ENCODE results near the gene VASP. TPM values are rescaled to one million over a fixed set of nuclear protein-coding genes. Genes with fewer than 3 reads are reported as not detected.
A peak's percentile ranks its signal among the peaks of the same experiment; 100 is the strongest.

VASP gene
- total RNA-seq, 1 experiment from 2014 or later, result 43.5 TPM

DNA sequence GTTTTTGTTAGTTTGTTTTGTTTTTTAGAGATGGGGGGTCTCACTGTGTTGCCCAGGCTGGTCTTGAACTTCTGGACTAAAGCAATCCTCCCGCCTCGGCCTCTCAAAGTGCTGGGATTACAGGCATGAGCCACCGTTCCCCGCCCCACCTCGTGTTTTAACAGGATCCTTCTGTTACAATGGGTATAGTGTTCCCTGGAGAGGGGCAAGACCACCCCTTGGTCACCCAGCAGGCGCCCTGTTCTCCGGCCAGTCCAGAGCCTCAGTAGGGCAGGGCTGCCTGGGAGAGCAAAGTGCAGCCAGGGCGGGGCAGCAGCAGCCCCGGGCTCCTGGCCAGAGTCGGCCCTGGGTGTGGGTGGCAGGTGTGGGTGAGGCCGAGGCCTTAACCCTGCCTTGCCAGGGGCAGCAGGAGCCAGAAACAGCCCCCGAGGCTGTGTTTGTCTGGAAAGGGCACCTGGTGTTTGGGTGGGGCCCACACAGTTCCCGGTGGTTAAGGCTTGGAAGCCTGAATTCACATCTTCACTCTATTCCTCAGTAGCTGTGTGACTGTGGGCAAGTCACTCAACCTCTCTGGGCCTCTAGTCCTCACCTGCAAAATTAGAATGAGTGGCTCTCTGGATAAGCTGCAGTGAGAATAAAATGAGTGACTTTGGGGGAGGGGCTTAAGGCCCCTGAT, 7.2 kb downstream of the VASP start:
- DNase-seq (ENCODE audit: low spot score), result no peak

DNA sequence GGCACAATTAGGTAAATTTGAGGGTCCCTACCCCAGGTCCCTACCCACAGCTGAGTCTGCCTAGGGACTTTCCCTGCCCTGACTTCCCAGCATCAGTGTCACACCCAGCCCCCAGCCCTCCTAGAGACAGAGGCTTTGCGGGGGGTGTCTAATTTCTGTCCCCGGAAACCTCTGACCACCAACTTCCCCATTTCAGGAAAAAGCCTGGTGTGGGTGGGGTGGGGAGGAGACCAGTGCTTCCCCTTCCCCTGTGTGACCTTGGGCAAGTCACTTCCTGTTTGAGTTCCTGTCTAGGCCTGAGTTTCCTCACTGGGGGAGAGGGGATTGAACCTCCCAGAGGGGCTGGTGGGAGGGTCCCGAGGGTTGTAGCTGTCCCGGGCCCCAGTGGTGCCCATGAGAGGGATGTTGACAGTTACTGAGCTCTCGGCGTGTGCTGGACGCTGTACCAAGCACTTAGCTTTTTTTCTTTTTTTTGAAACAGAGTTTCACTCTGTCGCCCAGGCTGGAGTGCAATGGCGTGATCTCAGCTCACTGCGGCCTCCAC, 7.9 kb downstream of the VASP start:
- DNase-seq (ENCODE audit: low spot score), result no peak

DNA sequence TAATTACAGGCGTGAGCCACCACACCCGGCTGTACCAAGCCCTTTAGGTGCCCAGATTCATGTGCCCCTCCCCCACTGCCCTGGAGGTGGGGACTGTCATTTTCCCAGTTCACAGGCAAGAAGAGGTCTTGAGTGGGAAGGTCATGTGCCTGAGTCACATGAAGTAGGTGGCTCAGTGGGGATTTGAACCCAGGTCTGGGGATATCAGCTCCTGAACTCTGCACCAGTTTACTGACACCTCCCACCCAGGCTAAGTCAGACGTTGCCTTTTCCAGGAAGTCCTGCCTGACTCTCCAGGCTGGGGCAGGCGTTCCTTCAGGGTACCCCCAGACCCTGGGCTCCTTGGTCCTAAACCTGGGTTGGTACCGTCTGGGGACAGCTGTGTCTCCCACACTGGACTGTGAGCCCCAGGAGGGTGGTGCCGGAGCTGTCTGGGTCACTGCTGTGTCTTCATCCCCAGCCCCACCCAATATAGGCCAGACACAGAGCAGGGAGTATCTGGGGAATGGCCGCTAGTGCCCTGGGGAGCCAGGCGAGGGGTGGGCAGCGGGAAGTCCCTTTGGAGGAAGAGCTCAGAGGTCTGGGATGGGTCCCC, 8.6 kb downstream of the VASP start:
- DNase-seq (ENCODE audit: low spot score), result no peak

DNA sequence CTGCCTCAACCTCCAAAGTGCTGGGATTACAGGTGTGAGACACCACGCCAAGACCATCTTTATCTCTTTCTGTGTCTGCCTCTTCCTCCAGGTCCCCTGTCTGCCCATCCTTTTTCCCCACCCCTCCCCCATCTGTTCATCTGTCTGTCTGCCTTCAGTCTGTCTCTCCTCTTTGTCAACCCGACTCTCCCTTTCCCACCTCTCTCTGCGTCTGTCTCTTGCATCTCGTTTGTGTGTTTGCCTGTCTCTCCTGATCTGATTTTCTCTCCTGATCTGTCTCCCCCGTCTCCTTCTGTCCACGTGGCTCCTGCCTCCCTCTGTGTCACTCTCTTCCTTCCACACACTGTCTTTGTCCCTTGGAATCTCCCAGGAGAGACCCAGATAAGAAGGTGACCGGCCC, 10.0 kb downstream of the VASP start:
- DNase-seq (ENCODE audit: low spot score), result no peak

DNA sequence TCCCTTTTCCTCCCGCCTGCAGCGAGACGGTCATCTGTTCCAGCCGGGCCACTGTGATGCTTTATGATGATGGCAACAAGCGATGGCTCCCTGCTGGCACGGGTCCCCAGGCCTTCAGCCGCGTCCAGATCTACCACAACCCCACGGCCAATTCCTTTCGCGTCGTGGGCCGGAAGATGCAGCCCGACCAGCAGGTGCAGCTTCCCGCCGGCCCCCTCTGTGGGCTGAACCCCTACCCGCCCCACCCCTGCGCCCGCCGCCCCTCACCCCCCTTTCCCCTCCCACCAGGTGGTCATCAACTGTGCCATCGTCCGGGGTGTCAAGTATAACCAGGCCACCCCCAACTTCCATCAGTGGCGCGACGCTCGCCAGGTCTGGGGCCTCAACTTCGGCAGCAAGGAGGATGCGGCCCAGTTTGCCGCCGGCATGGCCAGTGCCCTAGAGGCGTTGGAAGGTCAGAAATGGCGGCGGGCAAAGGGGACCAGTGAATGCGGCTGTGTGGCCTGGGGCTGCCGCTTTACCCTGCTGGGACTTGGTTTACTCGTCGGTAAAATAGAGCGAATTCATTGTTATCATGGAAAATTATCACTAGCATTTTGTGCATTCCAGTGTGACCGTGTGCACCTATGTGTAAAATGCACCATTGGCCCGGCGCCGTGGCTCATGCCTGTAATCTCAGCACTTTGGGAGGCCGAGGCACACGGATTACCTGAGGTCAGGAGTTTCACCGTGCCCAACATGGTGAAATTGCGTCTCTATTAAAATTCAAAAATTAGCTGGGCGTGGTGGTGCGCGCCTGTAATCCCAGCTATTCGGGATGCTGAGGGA, 10.6 kb downstream of the VASP start:
- no peak for DNase-seq (ENCODE audit: low spot score)

DNA sequence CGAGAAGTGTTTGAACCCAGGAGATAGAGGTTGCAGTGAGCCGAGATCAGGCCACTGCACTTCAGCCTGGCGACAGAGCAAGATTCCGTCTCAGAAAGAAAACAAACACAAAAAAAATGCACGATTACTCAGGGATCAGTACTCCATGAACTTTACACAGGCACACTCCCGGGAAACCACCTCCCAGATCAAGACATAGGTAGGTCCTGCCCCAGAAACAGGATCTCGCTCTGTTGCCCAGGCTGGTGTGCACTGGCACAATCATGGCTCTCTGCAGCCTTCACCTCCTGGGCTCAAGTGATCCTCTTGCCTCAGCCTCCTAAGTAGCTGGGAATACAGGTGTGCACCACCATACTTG, 11.2 kb downstream of the VASP start:
- no peak for DNase-seq (ENCODE audit: low spot score)

DNA sequence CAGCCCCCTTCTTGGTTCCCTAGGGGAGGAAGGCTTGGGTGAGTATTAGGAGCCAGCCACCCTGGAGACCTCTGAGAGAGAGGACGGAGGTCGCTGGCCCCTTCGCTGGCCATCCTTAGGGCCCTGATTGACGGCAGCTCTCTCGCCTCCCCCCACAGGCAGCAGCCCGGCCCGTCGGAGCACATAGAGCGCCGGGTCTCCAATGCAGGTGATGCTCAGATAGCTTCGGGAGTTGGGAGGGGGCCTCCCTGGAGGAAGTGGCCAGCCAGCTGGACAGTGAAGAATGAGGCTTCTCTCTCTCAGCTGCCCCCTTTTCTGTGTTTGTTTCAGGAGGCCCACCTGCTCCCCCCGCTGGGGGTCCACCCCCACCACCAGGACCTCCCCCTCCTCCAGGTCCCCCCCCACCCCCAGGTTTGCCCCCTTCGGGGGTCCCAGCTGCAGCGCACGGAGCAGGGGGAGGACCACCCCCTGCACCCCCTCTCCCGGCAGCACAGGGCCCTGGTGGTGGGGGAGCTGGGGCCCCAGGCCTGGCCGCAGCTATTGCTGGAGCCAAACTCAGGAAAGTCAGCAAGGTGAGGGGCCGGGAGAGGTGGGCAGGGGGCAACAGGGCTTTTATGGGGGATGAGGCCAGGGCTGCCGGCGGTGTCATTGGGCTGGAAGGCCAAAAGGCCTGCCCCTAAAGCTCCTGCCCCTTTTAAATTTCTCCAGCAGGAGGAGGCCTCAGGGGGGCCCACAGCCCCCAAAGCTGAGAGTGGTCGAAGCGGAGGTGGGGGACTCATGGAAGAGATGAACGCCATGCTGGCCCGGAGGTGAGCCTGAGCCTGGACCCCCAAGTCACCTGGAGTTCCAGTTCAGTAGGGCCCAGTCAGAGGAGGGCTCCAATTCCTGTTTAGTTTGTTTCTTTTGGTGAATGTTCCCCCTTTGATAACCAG, 15.0 kb downstream of the VASP start:
- DNase-seq (ENCODE audit: low spot score), result no peak

DNA sequence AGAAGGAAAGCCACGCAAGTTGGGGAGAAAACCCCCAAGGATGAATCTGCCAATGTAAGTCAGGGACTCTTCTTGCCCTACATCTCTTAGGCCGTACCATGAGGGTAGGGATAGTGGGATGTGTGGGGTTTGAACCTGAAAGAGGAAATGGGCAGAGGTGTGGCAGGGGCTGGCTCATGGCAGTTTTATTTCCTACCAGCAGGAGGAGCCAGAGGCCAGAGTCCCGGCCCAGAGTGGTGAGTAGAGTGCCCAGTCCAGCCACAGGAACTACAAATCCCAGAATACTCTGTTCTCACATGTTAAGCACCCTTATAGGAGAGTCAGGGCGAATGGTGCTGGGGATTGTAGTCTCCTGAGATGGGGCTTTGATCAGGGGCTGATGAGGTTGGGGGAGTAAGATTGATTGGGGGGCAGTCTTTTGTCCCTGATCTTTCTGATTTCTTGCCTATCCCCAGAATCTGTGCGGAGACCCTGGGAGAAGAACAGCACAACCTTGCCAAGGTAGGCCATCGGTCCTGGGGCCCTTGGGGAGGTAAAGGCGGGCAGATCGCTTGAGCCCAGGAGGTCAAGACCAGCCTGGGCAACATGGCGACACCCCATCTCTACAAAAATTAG, 16.5 kb downstream of the VASP start:
- DNase-seq (ENCODE audit: low spot score), result peak; percentile 71

DNA sequence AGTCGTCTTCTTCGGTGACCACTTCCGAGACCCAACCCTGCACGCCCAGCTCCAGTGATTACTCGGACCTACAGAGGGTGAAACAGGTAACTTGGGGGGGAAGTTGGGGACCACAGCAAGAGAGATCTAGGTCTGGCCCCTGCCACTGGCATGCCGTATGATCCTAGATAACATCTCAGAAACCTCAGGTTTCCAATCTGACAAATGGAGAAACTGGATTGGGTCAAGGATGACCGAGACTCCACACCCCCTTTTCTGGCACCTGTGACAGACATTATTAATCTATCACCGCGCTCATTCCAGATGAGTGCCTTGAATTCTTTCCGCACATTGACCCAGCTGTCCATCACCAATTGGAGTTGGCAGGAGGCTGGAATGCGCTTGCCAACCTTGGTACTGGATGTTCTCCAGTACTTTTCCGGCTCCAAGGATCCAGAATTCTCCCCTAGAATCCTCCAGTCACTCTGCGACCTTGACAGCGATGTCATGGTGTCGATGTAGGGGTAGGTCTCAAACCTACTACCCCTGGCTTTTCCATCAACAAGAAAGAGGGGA, 17.4 kb downstream of the VASP start:
- no peak for DNase-seq (ENCODE audit: low spot score)

DNA sequence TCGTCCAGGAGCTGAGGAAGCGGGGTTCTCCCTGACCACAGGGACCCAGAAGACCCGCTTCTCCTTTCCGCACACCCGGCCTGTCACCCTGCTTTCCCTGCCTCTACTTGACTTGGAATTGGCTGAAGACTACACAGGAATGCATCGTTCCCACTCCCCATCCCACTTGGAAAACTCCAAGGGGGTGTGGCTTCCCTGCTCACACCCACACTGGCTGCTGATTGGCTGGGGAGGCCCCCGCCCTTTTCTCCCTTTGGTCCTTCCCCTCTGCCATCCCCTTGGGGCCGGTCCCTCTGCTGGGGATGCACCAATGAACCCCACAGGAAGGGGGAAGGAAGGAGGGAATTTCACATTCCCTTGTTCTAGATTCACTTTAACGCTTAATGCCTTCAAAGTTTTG, 18.9 kb downstream of the VASP start:
- DNase-seq (ENCODE audit: low spot score), result peak; percentile 30

DNA sequence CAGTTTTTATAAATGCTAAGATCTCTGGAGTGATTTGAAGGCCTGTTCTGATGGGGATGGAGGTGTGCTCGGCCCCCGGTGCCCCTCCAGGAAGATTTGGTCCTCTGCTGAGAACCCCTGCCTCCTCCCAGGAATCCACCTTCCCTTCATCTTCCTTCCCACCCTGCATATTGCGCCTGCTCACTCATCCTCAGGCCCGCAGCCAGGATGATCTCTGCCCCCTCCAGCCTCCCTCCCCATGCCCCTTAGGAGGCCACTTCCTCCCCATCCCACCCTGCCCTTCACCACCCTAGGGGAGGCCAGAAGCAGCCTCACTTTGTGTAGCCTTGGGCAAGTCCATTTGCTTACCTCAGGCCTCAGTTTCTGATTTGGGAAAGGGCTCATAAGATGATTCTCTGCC, 19.7 kb downstream of the VASP start:
- DNase-seq (ENCODE audit: low spot score), result no peak

DNA sequence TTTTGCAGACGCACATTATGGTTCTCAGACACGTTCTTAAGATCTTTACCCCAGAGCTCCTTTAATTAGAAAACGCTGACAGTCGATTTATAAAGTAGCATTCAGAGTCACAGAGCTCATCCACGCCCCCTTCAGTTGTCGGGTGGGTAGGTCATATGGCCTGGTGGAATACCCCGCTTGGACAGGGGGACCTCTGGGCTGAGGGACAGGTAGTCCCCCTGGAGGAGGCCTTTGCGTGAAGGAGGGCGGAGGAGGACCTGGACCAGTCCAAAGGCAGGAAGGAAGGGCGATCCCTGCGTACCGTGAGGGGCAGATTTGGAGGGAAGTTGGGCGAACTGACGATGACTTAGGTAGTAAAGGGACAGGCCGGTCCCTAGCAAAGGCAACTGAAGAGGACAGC, 20.5 kb downstream of the VASP start:
- no peak for DNase-seq (ENCODE audit: low spot score)

DNA sequence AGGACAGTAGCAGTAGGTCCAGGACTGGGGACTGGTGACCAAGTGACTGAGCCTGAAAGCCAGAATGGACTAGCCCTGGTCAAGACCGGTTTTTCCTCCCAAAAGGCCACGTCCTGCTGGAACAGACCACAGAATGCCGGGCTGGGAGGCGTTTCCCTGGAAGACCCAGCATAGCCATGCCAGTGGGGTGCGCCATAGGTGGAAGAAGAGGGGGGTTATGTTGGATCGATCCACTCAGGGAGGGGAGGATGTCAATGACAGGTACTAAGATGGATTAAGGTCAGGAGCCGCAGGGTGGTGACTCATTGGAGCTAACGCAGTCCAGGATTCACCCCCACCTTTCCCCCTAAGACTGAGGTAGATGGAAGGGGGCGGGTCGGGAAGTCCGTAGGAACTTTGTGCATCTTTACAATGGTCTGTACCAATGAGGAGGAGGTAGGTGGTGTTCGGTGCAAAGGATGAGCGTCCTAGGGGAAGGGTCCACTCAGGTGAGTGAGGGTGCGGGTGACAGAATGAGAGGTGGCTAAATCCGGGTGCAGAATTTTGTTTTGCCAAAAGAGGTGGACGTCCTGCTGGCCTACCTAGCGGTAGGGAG, 21.0 kb downstream of the VASP start:
- DNase-seq (ENCODE audit: low spot score), result no peak

DNA sequence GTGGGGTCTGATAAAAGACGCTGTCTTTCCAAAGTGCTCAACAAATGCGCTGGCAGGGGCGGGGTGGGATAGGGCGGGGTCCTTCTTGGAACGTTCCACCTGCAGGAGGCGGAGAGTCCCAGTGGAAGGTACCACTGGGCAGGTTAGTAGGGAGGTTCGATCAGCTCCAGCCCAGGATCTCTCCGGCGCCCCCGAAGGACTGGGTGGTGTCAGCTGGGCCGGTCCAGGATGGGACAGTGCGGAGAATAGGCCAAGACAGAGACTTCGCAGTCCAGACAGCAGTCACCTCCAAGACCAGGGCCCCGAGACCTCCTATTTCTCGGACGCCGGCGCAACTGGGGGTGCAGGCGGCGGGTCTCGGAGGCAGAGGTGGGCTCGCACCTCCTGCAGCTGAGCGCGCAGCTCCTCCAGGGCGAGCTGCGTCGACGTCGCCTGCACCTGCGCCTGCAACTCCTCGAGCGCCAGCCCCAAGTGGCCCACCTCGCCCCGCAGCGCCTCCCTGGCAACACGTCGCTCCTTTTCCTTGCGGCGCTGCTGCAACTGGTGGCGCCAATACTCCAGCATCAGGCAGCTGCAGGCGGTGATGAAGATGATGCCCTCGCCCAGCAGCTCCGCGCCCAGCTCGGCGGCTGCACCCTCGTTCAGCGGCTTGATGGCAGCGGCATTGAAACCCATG, 21.6 kb downstream of the VASP start:
- no peak for DNase-seq (ENCODE audit: low spot score)

DNA sequence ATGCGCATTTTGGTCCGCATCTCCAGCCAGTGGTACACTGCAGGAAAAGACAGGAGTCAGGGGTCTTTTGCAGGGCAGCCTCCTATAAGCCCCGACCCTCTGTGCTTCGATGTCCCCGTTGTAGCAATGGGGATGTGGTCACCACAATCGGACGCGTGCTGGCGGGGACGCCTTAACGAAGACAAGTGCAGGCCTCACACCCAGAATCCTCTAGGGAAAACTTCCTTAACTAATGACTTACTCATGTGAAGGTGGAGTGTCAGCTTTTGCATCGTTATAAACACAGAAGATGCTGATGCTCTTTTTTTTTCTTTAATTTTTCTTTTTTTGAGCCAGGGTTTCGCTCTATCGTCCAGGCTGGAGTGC, 22.1 kb downstream of the VASP start:
- DNase-seq (ENCODE audit: low spot score), result no peak

DNA sequence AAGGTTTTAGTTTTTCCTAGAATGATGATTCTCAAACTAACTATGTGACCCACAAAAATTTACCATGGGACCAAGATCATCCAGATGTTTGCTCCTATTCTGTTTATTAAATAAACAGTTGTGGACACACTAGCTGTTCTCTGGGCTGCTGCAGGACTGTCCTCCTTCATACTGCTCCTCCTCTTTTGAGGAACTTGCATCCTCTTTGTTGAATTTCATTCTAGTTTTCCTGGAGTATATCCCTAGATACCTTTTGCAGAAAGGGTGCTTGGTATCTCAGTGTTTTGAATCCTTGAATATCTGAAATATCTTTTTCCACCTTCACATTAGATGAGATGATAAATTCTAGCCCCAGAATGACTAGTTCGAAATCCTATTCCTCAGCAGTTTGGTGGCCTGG, 24.1 kb downstream of the VASP start:
- no peak for DNase-seq (ENCODE audit: low spot score)

DNA sequence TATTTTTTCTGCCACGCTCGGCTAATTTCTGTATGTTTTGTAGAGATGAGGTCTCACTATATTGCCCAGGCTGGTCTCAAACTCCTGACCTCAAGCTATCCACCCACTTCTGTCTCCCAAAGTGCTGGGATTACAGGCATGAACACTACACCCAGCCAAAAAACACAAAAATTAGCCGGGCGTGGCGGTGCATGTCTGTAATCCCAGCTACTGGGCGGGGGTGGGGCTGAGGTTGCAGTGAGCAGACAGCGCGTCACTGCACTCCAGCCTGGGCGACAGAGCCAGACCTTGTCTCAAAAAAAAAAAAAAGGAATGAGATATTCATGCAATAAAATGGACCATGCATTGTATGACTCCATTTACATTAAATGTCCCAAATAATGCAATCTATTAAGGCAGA, 32.2 kb downstream of the VASP start:
- no peak for DNase-seq (ENCODE audit: low spot score)

DNA sequence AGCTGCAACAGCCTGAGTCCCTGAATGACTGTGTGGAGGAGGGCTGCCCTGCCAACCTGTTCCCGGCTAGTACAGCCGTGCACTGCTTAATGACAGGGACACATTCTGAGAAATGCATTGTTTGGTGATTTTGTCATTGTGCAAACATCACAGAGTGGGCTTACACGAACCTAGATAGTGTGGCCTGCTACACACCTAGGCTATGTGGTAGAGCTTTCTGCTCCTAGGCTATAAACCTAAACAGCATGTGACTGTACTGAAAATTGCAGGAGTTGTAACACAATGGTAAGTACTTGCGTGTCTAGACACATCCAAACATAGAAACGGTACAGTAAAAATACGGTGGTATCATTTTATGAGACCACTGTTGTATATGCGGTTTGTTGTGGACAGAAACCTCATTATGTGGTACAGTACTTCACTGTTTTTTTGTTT, 35.0 kb downstream of the VASP start:
- no peak for DNase-seq (ENCODE audit: low spot score)

DNA sequence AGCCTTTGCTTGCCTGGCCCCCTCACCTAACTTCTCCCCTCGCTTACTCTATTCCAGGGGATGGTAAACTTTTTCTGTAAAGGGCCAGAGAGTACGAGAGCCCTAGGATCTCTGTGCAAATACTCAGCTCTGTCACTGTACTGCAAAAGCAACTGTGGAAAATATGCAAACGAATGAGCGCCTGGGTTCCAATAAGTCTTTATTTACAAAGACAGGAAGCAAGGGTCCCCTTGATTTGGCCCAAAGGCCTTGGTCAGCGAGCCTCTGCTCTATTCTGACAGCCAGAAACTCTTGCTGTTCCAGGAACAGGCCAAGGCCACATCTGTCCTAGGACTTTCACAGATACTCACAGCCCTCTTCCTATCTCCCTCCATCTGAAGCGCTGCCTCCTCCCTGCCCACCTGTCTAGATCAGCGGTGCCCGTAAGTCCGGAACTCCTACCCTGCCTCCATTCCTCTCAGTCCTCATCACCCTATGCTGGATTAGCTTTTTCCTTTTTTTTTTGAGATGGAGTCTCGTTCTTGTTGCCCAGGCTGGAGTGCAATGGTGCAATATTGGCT, 40.0 kb downstream of the VASP start:
- DNase-seq (ENCODE audit: low spot score), result no peak
